IMR-90 (cell line): Measurements from ENCODE around the gene LRRN2. TPM values are rescaled to one million over a fixed set of nuclear protein-coding genes. Genes with fewer than 3 reads are reported as not detected.

Experiments used
- ATAC-seq: fragments of 200-7000 bp; cut with Tn5 transposase; 2 replicates; pipeline ENCODE4 v1.9.1; 2020; ENCODE audit warnings: low read depth, mild to moderate bottlenecking, moderate library complexity
- BruUV-seq: library from RNA; stranded (reverse); fragments of 400-500 nt; replicated peaks from 2 replicates; lab custom pipeline; 2021; lab: Mats Ljungman, UMichigan
- CTCF ChIA-PET: fragments of 300-600 bp; formaldehyde crosslinking; extraction: SDS; loops from one replicate; lab custom pipeline; 2021; ENCODE audit warnings: antibody characterized with exemption; lab: Yijun Ruan, JAX
- POLR2A ChIA-PET: fragments of 300-600 bp; sonication (Branson Sonifier 250); formaldehyde crosslinking; loops from one replicate; lab custom pipeline; 2022; ENCODE audit warnings: antibody characterized with exemption; ENCODE audit not compliant: unreplicated experiment; lab: Charles Lee
- DNase-seq: peaks from one replicate; pipeline ENCODE4 v3.0.0; 2013
- H2AFZ ChIP-seq: replicated peaks from 2 replicates; pipeline ENCODE3; 2013; ENCODE audit warnings: low read length, mild to moderate bottlenecking; ENCODE audit not compliant: poor library complexity
- H2AK5ac ChIP-seq: 2 replicates; pipeline ENCODE4 v1.6.1; 2013; ENCODE audit warnings: low read depth, low read length, inconsistent platforms
- H2AK9ac ChIP-seq: replicated peaks from 2 replicates; pipeline ENCODE3; 2013; ENCODE audit warnings: mild to moderate bottlenecking, low read depth, low read length, moderate library complexity; ENCODE audit not compliant: poor library complexity
- H2BK120ac ChIP-seq: 2 replicates; pipeline ENCODE4 v1.6.1; 2013; ENCODE audit warnings: low read depth, low read length, inconsistent platforms
- H2BK15ac ChIP-seq: 3 replicates; pipeline ENCODE4 v1.6.1; 2013; ENCODE audit warnings: low read depth, low read length, inconsistent platforms
- H2BK20ac ChIP-seq: 2 replicates; pipeline ENCODE4 v1.6.1; 2013; ENCODE audit warnings: low read depth, mild to moderate bottlenecking, inconsistent platforms, low read length, moderate library complexity
- H2BK5ac ChIP-seq: 2 replicates; pipeline ENCODE4 v1.6.1; 2013; ENCODE audit warnings: mild to moderate bottlenecking, low read depth, low read length, inconsistent platforms; ENCODE audit not compliant: poor library complexity, severe bottlenecking
- H3K14ac ChIP-seq: replicated peaks from 2 replicates; pipeline ENCODE4 v1.6.1; 2013; ENCODE audit warnings: low read depth, low read length, inconsistent platforms
- H3K18ac ChIP-seq: 2 replicates; pipeline ENCODE4 v1.6.1; 2013; ENCODE audit warnings: low read depth, low read length, control low read depth
- H3K23ac ChIP-seq: 2 replicates; pipeline ENCODE4 v1.6.1; 2013; ENCODE audit warnings: low read depth, low read length, inconsistent platforms
- H3K27ac ChIP-seq: 2 replicates; pipeline ENCODE4 v1.5.1; 2013; ENCODE audit warnings: mild to moderate bottlenecking, control low read depth, low read length; ENCODE audit not compliant: insufficient read depth
- H3K27me3 ChIP-seq: 2 replicates; pipeline ENCODE4 v1.6.1; 2013; ENCODE audit warnings: low read length; ENCODE audit not compliant: control insufficient read depth, insufficient read depth
- H3K36me3 ChIP-seq: 2 replicates; pipeline ENCODE4 v1.6.1; 2013; ENCODE audit warnings: low read length, mixed read lengths; ENCODE audit not compliant: control insufficient read depth, insufficient read depth
- H3K4ac ChIP-seq: 2 replicates; pipeline ENCODE4 v1.6.1; 2013; ENCODE audit warnings: low read depth, low read length, inconsistent platforms
- H3K4me1 ChIP-seq: 2 replicates; pipeline ENCODE4 v1.6.1; 2013; ENCODE audit warnings: low read length, mixed read lengths; ENCODE audit not compliant: control insufficient read depth, insufficient read depth
- H3K4me2 ChIP-seq: 2 replicates; pipeline ENCODE4 v1.6.1; 2013; ENCODE audit warnings: low read depth, mild to moderate bottlenecking, control low read depth, low read length, moderate library complexity
- H3K4me3 ChIP-seq: 2 replicates; pipeline ENCODE4 v1.5.1; 2013; ENCODE audit warnings: low read depth, mild to moderate bottlenecking, control low read depth, low read length, moderate library complexity; ENCODE audit not compliant: insufficient read depth
- H3K56ac ChIP-seq: 2 replicates; pipeline ENCODE4 v1.6.1; 2013; ENCODE audit warnings: low read length, inconsistent platforms; ENCODE audit not compliant: insufficient read depth; ENCODE audit errors: extremely low read depth
- H3K79me1 ChIP-seq, 2 experiments: 2 replicates each; pipeline ENCODE4 v1.6.1; 2013; ENCODE audit warnings: low read length in 2 of 2, inconsistent platforms in 1 of 2, low read depth in 1 of 2
- H3K9ac ChIP-seq: 2 replicates; pipeline ENCODE4 v1.6.1; 2013; ENCODE audit warnings: low read depth, low read length, control low read depth
- H3K9me1 ChIP-seq: 2 replicates; pipeline ENCODE4 v1.6.1; 2013; ENCODE audit warnings: low read length, inconsistent platforms; ENCODE audit not compliant: insufficient read depth
- H3K9me3 ChIP-seq: 2 replicates; pipeline ENCODE4 v1.6.1; 2013; ENCODE audit warnings: low read length; ENCODE audit not compliant: control insufficient read depth, insufficient read depth
- H4K20me1 ChIP-seq: 2 replicates; pipeline ENCODE4 v1.6.1; 2013; ENCODE audit warnings: low read length, inconsistent platforms; ENCODE audit not compliant: insufficient read depth
- H4K5ac ChIP-seq: 2 replicates; pipeline ENCODE4 v1.6.1; 2013; ENCODE audit warnings: mild to moderate bottlenecking, low read depth, low read length, control low read depth
- H4K8ac ChIP-seq, 2 experiments: 2 replicates each; pipeline ENCODE4 v1.6.1; 2013; ENCODE audit warnings: low read depth in 2 of 2, low read length in 2 of 2, control low read depth in 1 of 2, inconsistent platforms in 1 of 2
- H4K91ac ChIP-seq: 2 replicates; pipeline ENCODE4 v1.6.1; 2013; ENCODE audit warnings: low read depth, low read length, inconsistent platforms; ENCODE audit not compliant: insufficient read depth
- BHLHE40 ChIP-seq: fragments of 150-350 bp; IDR thresholded peaks from 2 replicates; pipeline ENCODE4 v1.6.1; 2016; ENCODE audit warnings: mild to moderate bottlenecking, low read depth, low read length
- CTCF ChIP-seq: conservative IDR thresholded peaks from 2 replicates; pipeline ENCODE4 v1.5.1; 2012; ENCODE audit warnings: mild to moderate bottlenecking, low read depth, low read length, improper control_type of control experiment
- ELK1 ChIP-seq: fragments of 150-350 bp; IDR thresholded peaks from 2 replicates; pipeline ENCODE4 v1.6.1; 2016; ENCODE audit warnings: low read depth, mild to moderate bottlenecking, low read length, moderate library complexity, borderline replicate concordance
- MAFK ChIP-seq: IDR thresholded peaks from 2 replicates; pipeline ENCODE4 v1.6.1; 2012; ENCODE audit warnings: low read depth, low read length, improper control_type of control experiment
- MAZ ChIP-seq: IDR thresholded peaks from 2 replicates; pipeline ENCODE4 v1.6.1; 2012; ENCODE audit warnings: low read depth, mild to moderate bottlenecking, low read length, improper control_type of control experiment, moderate library complexity, borderline replicate concordance
- NFE2L2 ChIP-seq: fragments of 150-350 bp; IDR thresholded peaks from 2 replicates; pipeline ENCODE4 v1.6.1; 2016; ENCODE audit warnings: low read depth, mild to moderate bottlenecking, low read length
- RAD21 ChIP-seq: IDR thresholded peaks from 2 replicates; pipeline ENCODE4 v1.6.1; 2012; ENCODE audit warnings: low read length, improper control_type of control experiment
- RFX5 ChIP-seq: IDR thresholded peaks from 2 replicates; pipeline ENCODE4 v1.8.0; 2012; ENCODE audit warnings: low read depth, mild to moderate bottlenecking, low read length, moderate library complexity
- SMC3 ChIP-seq: fragments of 150-350 bp; IDR thresholded peaks from 2 replicates; pipeline ENCODE4 v1.6.1; 2016; ENCODE audit warnings: low read depth, mild to moderate bottlenecking, antibody characterized with exemption, low read length, moderate library complexity
- USF2 ChIP-seq: fragments of 150-350 bp; IDR thresholded peaks from 2 replicates; pipeline ENCODE4 v1.6.1; 2017; ENCODE audit warnings: mild to moderate bottlenecking, antibody characterized with exemption, low read length, low read depth
- WGBS, 2 experiments: methylation state at CpG; one replicate each; pipeline versions ENCODE4 v1.1.5 to v1.1.7; 2013; ENCODE audit warnings: missing lambda C conversion rate in 2 of 2; ENCODE audit not compliant: insufficient read length in 1 of 2; ENCODE audit errors: extremely low coverage in 2 of 2; 5-methylcytosine and 5-hydroxymethylcytosine counted together
- dilution Hi-C: fragments of 300-500 bp; cut with HindIII; formaldehyde crosslinking; loops from one replicate; pipeline ENCODE4 v1.14.3; 2018; ENCODE audit warnings: low sequenced_read_pairs; ENCODE audit not compliant: unreplicated experiment
- in situ Hi-C: fragments of 300-500 bp; cut with MboI; formaldehyde crosslinking; loops from 3 replicates; pipeline ENCODE4 v1.14.3; 2019; ENCODE audit warnings: low sequenced_read_pairs, inconsistent platforms, mixed read lengths
- intact Hi-C: fragments of 100-400 bp; cut with micrococcal nuclease; formaldehyde crosslinking; loops from 2 replicates; pipeline ENCODE4 v1.10.0; 2022
- polyA plus RNA-seq, 3 experiments: library from polyadenylated mRNA; depleted of rRNA; stranded (reverse); fragments of >200 nt; gene quantifications; 2 replicates each; pipeline ENCODE4 v1.2.3, GENCODE V29; 2012; ENCODE audit warnings: low replicate concordance in 1 of 3
- total RNA-seq: library from RNA; depleted of rRNA; stranded (reverse); fragments of >200 nt; gene quantifications from 2 replicates; pipeline ENCODE4 v1.2.3, GENCODE V29; 2012

Gene LRRN2
- total and polyA plus RNA-seq, 2 of the 4 experiments (the other 2 are of a cell fraction) = not detected

GRCh38 chr1:204607910-204608309, 77.6 kb downstream of the LRRN2 start:
- Histone ChIP-seq H2AK9ac (no peak overlapping the region), H2AK5ac (no peak overlapping the region), H3K56ac (no peak overlapping the region), H3K23ac (no peak overlapping the region), H3K9me1 (no peaks in the 10 kb centered on the region), H4K5ac (no peak overlapping the region), H3K79me1 (no peaks in the 10 kb centered on the region), H3K27ac (no peak overlapping the region), H4K91ac (no peak overlapping the region), H3K36me3 (no peaks in the 10 kb centered on the region), H2AFZ (no peak overlapping the region), H4K8ac (no peak overlapping the region), H3K14ac (no peak overlapping the region), H3K27me3 (peaks cover 33% of the 10 kb centered on the region), H3K9me3 (no peaks in the 10 kb centered on the region), H2BK15ac (no peak overlapping the region), H3K4ac (no peak overlapping the region), H3K18ac (no peak overlapping the region), H3K4me2 (no peak overlapping the region), H4K20me1 (no peaks in the 10 kb centered on the region), H3K9ac (no peak overlapping the region), H2BK20ac (no peak overlapping the region), H2BK120ac (no peak overlapping the region), H2BK5ac (no peak overlapping the region), H3K4me3 (no peak overlapping the region), H3K4me1 (no peaks in the 10 kb centered on the region)
- ATAC-seq = no peak
- intact Hi-C loops = no loop called here
- dilution Hi-C loops = no loop called here
- TF ChIP-seq RAD21 (no peak), MAFK (no peak), CTCF (no peak), ELK1 (no peak), BHLHE40 (no peak), MAZ (no peak), NFE2L2 (no peak), RFX5 (no peak), USF2 (no peak), SMC3 (no peak)
- BruUV-seq = no TSS peak
- no peak for DNase-seq
- in situ Hi-C loops = no loop called here
- POLR2A ChIA-PET = no interaction called here
- CTCF ChIA-PET = no interaction called here
- no CpG with 5 or more reads among the region's 6 CpGs for WGBS, 2 experiments
